Upper lobe of right lung (tissue), 1 donor: ENCODE data around the gene REXO2. TPM values are rescaled to one million over a fixed set of nuclear protein-coding genes. Genes with fewer than 3 reads are reported as not detected.

Source experiments
- ATAC-seq: fragments of 200-7000 bp; cut with Tn5 transposase; one replicate; pipeline ENCODE4 v1.9.1; 2020; ENCODE audit warnings: mild to moderate bottlenecking, moderate library complexity
- DNase-seq: peaks from one replicate; pipeline ENCODE4 v3.0.0-alpha.2; 2020
- H3K27ac ChIP-seq: fragments of 200-600 bp; one replicate; pipeline ENCODE4 v1.8.0; 2022
- H3K27me3 ChIP-seq: fragments of 200-600 bp; one replicate; pipeline ENCODE4 v1.8.0; 2022; ENCODE audit warnings: mild to moderate bottlenecking
- H3K36me3 ChIP-seq: fragments of 200-600 bp; one replicate; pipeline ENCODE4 v1.8.0; 2022
- H3K4me1 ChIP-seq: fragments of 200-600 bp; one replicate; pipeline ENCODE4 v1.8.0; 2022
- H3K4me3 ChIP-seq: fragments of 200-600 bp; one replicate; pipeline ENCODE4 v1.8.0; 2022; ENCODE audit warnings: mild to moderate bottlenecking
- H3K9me3 ChIP-seq: fragments of 200-600 bp; one replicate; pipeline ENCODE4 v1.8.0; 2022
- intact Hi-C: fragments of 100-400 bp; cut with DNase I; formaldehyde crosslinking; loops from one replicate; pipeline ENCODE4 v1.11.0; 2022
- total RNA-seq: library from RNA; stranded (reverse); fragmentation: NEBNext Ultra II Directional; extraction: Animal tissue kit (Norgen Biotek cat#: 25700); gene quantifications from one replicate; pipeline ENCODE4 v1.2.1, GENCODE V29; 2021
- TF ChIP-seq, protein P1 (sequence below): fragments of 200-600 bp; IDR thresholded peaks from one replicate; pipeline ENCODE4 v1.8.0; 2022; ENCODE audit warnings: antibody characterized with exemption
- donor health status: DM: no; HTN: yes; CAD: no; lungs with severe emphysema.

The REXO2 gene
- total RNA-seq, 1 donor from 2014 or later = 78.4 TPM

DNA sequence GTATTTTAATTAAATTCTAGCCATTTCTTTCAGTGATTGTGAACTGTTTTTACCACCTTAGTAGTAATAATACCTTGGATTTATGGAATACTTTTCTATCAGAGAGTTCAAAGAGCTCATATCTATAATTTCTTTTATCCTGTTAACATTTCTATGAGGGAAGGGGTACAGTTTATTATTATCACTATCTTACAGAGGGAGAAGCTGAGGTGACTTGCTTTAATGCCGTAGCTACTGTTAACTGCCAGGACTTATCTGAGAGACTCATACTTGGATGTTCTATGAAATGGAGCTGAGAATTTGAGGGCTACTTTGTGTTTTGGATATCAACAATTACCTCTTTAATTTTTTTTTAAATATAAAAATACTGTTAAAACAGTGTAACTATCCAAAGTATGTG is 3.3 kb downstream of the REXO2 start:
- Histone ChIP-seq H3K9me3 (no peaks in the 10 kb centered on the region), H3K27me3 (no peaks in the 10 kb centered on the region), H3K36me3 (peaks cover 24% of the 10 kb centered on the region), H3K27ac (no peak overlapping the region), H3K4me3 (no peak overlapping the region), H3K4me1 (peaks cover 18% of the 10 kb centered on the region)
- TF ChIP-seq, protein P1, sequence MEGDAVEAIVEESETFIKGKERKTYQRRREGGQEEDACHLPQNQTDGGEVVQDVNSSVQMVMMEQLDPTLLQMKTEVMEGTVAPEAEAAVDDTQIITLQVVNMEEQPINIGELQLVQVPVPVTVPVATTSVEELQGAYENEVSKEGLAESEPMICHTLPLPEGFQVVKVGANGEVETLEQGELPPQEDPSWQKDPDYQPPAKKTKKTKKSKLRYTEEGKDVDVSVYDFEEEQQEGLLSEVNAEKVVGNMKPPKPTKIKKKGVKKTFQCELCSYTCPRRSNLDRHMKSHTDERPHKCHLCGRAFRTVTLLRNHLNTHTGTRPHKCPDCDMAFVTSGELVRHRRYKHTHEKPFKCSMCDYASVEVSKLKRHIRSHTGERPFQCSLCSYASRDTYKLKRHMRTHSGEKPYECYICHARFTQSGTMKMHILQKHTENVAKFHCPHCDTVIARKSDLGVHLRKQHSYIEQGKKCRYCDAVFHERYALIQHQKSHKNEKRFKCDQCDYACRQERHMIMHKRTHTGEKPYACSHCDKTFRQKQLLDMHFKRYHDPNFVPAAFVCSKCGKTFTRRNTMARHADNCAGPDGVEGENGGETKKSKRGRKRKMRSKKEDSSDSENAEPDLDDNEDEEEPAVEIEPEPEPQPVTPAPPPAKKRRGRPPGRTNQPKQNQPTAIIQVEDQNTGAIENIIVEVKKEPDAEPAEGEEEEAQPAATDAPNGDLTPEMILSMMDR = no peak
- intact Hi-C loops = no loop called here
- DNase-seq (no peak), ATAC-seq (no peak)

- no peak for DNase-seq
- H3K36me3 ChIP-seq = peaks cover 68% of the 10 kb centered on the region
- no peak for ATAC-seq
- intact Hi-C loops = no loop called here
- no peaks in the 10 kb centered on the region for H3K9me3 ChIP-seq
- TF ChIP-seq, protein P1 = no peak
- no peaks in the 10 kb centered on the region for H3K27me3 ChIP-seq
- H3K4me3 ChIP-seq = no peak overlapping the region
- no peak overlapping the region for H3K27ac ChIP-seq
- H3K4me1 ChIP-seq = no peaks in the 10 kb centered on the region
Observed at GRCh38 chr11:114447444-114447843, 8.2 kb downstream of the REXO2 start.

DNA sequence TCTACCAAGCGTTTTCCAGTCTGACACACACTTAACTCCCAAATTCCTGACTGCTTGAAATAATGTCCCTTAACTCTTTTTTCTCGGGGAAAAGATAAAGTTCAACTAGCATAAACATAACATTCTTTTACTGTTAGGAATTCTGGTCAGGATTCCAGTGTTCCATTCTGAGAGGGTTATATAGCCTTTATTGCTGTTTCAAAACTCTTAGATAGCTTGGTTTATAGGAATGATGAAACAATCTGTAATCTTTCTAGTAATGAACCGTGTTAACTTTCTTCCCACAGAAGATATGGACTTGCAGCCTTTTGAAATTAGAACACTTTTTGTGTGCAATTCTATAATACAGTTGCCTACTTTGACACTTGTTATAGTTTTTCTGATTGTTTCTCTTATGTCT is 8.6 kb downstream of the REXO2 start:
- intact Hi-C loops = no loop called here
- ATAC-seq = no peak
- Histone ChIP-seq H3K27me3 (no peaks in the 10 kb centered on the region), H3K4me1 (no peaks in the 10 kb centered on the region), H3K27ac (no peak overlapping the region), H3K4me3 (no peak overlapping the region), H3K36me3 (peaks cover 69% of the 10 kb centered on the region), H3K9me3 (no peaks in the 10 kb centered on the region)
- DNase-seq = no peak
- TF ChIP-seq, protein P1 = no peak

DNA sequence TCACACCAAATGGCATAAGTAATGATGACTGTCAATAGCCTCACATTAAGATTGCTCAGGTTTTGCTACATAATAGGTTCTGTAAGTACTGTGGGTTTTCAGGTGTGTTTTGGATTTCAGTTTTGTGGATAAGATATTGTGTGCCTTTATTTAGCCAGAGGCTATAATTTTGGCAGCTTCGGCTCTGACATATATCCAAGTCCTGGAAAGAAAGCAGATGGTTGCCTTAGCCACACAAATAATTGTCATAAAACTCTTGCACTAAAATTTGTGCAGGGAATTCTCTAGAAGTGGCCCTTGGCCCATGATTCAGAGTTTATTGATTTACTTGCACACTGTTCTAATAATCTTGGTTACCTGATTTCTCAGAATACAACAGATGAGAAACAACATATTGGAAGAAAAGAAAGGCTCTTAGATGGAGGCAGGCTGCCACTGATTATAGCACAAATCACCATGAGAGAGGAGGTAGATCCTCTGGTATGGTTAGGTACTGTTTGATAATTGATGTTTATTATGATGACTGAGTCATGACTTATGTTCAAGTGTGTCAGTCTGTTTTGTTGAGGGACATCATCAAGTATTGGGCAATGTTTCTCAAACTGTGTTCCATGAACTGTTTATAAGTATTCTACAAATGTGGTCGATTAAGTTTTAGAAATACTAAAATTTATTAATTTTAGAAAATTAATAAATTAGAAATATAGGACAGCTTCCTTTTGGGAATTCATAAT is 9.6 kb downstream of the REXO2 start:
- DNase-seq = no peak
- Histone ChIP-seq H3K27me3 (no peaks in the 10 kb centered on the region), H3K27ac (no peak overlapping the region), H3K4me1 (no peaks in the 10 kb centered on the region), H3K36me3 (peaks cover 69% of the 10 kb centered on the region), H3K9me3 (no peaks in the 10 kb centered on the region), H3K4me3 (no peak overlapping the region)
- intact Hi-C loops = no loop called here
- ATAC-seq = no peak
- TF ChIP-seq, protein P1 = no peak

GRCh38 chr11:114449845-114450244 is 10.6 kb downstream of the REXO2 start:
- Histone ChIP-seq H3K27ac (no peak overlapping the region), H3K4me1 (no peaks in the 10 kb centered on the region), H3K36me3 (peaks cover 62% of the 10 kb centered on the region), H3K9me3 (no peaks in the 10 kb centered on the region), H3K4me3 (no peak overlapping the region), H3K27me3 (no peaks in the 10 kb centered on the region)
- TF ChIP-seq, protein P1 = no peak
- intact Hi-C loops = no loop called here
- DNase-seq (no peak), ATAC-seq (no peak)

GRCh38 chr11:114452399-114452798 is 13.1 kb downstream of the REXO2 start:
- H3K27ac ChIP-seq = no peak overlapping the region
- intact Hi-C loops = no loop called here
- no peak overlapping the region for H3K4me3 ChIP-seq
- H3K27me3 ChIP-seq = no peaks in the 10 kb centered on the region
- DNase-seq = no peak
- TF ChIP-seq, protein P1 = no peak
- H3K4me1 ChIP-seq = no peaks in the 10 kb centered on the region
- ATAC-seq = no peak
- no peaks in the 10 kb centered on the region for H3K9me3 ChIP-seq
- peaks cover 46% of the 10 kb centered on the region for H3K36me3 ChIP-seq
